K562 (cell line): ENCODE data around the gene OCIAD2. TPM values are rescaled to one million over a fixed set of nuclear protein-coding genes. Genes with fewer than 3 reads are reported as not detected.

Source experiments
- polyA plus RNA-seq, 8 experiments: library from polyadenylated mRNA; depleted of rRNA in 4 of 8; stranded (reverse) in 5 of 8; unstranded in 3 of 8; fragments of >200 nt; fragmentation: Nextera tagmentation in 2 of 8; fragmentation: Illumina TruSeq in 1 of 8; extraction: Ambion mirVana in 2 of 8; extraction: Trizol in 1 of 8; gene quantifications; 2 replicates each; pipeline versions ENCODE4 v1.2.1 to v1.2.3, GENCODE V29; 2011 to 2014; ENCODE audit warnings: inconsistent platforms in 1 of 8, missing spikeins in 1 of 8
- small RNA-seq: library from RNA; depleted of rRNA; stranded (forward); fragments of <200 nt; gene quantifications from one replicate; pipeline ENCODE3, GENCODE V24; 2014
- total RNA-seq, 7 experiments: library from RNA; depleted of rRNA in 6 of 7; stranded (reverse); fragments of >200 nt in 6 of 7; fragmentation: Illumina TruSeq in 2 of 7; extraction: Trizol in 2 of 7; gene quantifications; 2 replicates each; pipeline versions ENCODE4 v1.2.1 to v1.2.3, GENCODE V29; 2011 to 2021; ENCODE audit warnings: low replicate concordance in 1 of 7

The OCIAD2 gene
- total and polyA plus RNA-seq, 9 of the 15 experiments (the other 6 are each of a cell fraction or from before 2014, with no cell fraction given), result 0.11 to 0.98 TPM; not detected in 7

Small RNA genes lying within 50 kb of the gene (small RNA-seq; reads per million reads assigned to genes)
- gene AC020593.1 (not detected), gene RNU6-158P (not detected)

Other genes with a start within 250 kb of the OCIAD2 start
- gene FRYL, start 126.5 kb downstream of the OCIAD2 start, total RNA-seq (2014; rRNA removed), result 15.9 and 31.6 TPM in 2 replicates
- gene FRYL, start 126.5 kb downstream of the OCIAD2 start, total RNA-seq (2014; rRNA removed; fragmentation: Illumina TruSeq; extraction: Trizol), result 29.3 and 36.9 TPM in 2 replicates
- gene FRYL, start 126.5 kb downstream of the OCIAD2 start, total RNA-seq (2015; rRNA removed; fragmentation: Illumina TruSeq; extraction: Trizol), result 31.7 and 34.9 TPM in 2 replicates
- gene FRYL, start 126.5 kb downstream of the OCIAD2 start, total RNA-seq (2021), result 24.1 and 25.8 TPM in 2 replicates
- 16.0 and 21.7 TPM in 2 replicates for gene FRYL, start 126.5 kb downstream of the OCIAD2 start, polyA plus RNA-seq (2011; rRNA removed)
- gene FRYL, start 126.5 kb downstream of the OCIAD2 start, polyA plus RNA-seq (2014; fragmentation: Illumina TruSeq; extraction: Trizol), result 11.4 and 13.2 TPM in 2 replicates
- 1 to 10 TPM; 7.2 TPM for gene FRYL, start 126.5 kb downstream of the OCIAD2 start, polyA plus RNA-seq (2014; fragmentation: Nextera tagmentation; extraction: Ambion mirVana)
- gene FRYL, start 126.5 kb downstream of the OCIAD2 start, polyA plus RNA-seq (2014; rRNA removed), result 9.3 and 11.5 TPM in 2 replicates
- gene OCIAD1, start 75.7 kb downstream of the OCIAD2 start, total RNA-seq (2014; rRNA removed), result 93.1 and 99.0 TPM in 2 replicates
- gene OCIAD1, start 75.7 kb downstream of the OCIAD2 start, total RNA-seq (2014; rRNA removed; fragmentation: Illumina TruSeq; extraction: Trizol), result 196 and 197 TPM in 2 replicates
- gene OCIAD1, start 75.7 kb downstream of the OCIAD2 start, total RNA-seq (2015; rRNA removed; fragmentation: Illumina TruSeq; extraction: Trizol), result 148 and 163 TPM in 2 replicates
- 134 and 148 TPM in 2 replicates for gene OCIAD1, start 75.7 kb downstream of the OCIAD2 start, total RNA-seq (2021)
- gene OCIAD1, start 75.7 kb downstream of the OCIAD2 start, polyA plus RNA-seq (2011; rRNA removed), result 223 and 278 TPM in 2 replicates
- 304 and 358 TPM in 2 replicates for gene OCIAD1, start 75.7 kb downstream of the OCIAD2 start, polyA plus RNA-seq (2014; fragmentation: Illumina TruSeq; extraction: Trizol)
- 100 to 1,000 TPM; 204 to 222 TPM for gene OCIAD1, start 75.7 kb downstream of the OCIAD2 start, polyA plus RNA-seq (2014; fragmentation: Nextera tagmentation; extraction: Ambion mirVana)
- gene OCIAD1, start 75.7 kb downstream of the OCIAD2 start, polyA plus RNA-seq (2014; rRNA removed), result 188 and 200 TPM in 2 replicates
- not detected in 2 replicates for gene CWH43, start 79.5 kb upstream of the OCIAD2 start, total RNA-seq (2014; rRNA removed)
- not detected in 2 replicates for gene CWH43, start 79.5 kb upstream of the OCIAD2 start, total RNA-seq (2014; rRNA removed; fragmentation: Illumina TruSeq; extraction: Trizol)
- gene CWH43, start 79.5 kb upstream of the OCIAD2 start, total RNA-seq (2015; rRNA removed; fragmentation: Illumina TruSeq; extraction: Trizol), result not detected in 2 replicates
- gene CWH43, start 79.5 kb upstream of the OCIAD2 start, total RNA-seq (2021), result not detected in 2 replicates
- gene CWH43, start 79.5 kb upstream of the OCIAD2 start, polyA plus RNA-seq (2011; rRNA removed), result not detected in 2 replicates
- gene CWH43, start 79.5 kb upstream of the OCIAD2 start, polyA plus RNA-seq (2014; fragmentation: Illumina TruSeq; extraction: Trizol), result not detected in 2 replicates
- not detected for gene CWH43, start 79.5 kb upstream of the OCIAD2 start, polyA plus RNA-seq (2014; fragmentation: Nextera tagmentation; extraction: Ambion mirVana)
- not detected in 2 replicates for gene CWH43, start 79.5 kb upstream of the OCIAD2 start, polyA plus RNA-seq (2014; rRNA removed)